ENCODE data around the gene KRT1. TPM values are rescaled to one million over a fixed set of nuclear protein-coding genes. Genes with fewer than 3 reads are reported as not detected.

KRT1 gene
- polyA plus RNA-seq, 1 of the 3 experiments (the other 2 are of a cell fraction) = not detected

DNA sequence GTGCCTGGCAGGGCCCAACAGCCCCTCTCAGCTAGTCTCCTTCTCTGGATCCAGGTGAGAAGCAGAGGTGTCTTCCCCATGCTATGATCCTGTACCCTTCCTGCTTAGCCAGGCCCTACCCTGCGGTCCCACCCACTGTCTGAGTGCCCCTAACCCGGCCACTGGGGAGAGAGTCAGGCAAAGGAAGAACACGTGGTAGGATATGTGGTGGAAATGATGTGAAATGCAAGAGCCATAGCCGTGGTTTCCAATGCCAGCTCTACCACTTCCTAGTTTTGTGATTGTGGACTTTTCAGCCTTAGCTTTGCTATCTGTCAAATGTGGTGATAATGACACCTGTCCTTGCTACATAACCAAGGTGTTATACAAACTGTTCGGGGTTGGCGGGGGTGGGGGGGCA lies 44.0 kb downstream of the KRT1 start:
- CTCF ChIA-PET = no interaction called here
- Histone ChIP-seq H3K36me3 (replicated peaks in 1 of 2; ENCODE audit: control insufficient read depth in 1 of 2, insufficient read depth in 2 of 2, low read length in 1 of 2) (no peaks in the 10 kb centered on the region), H3K9me3 (no peaks in the 10 kb centered on the region), H3K27me3 (ENCODE audit: insufficient read depth) (peaks cover 26% of the 10 kb centered on the region), H3K9me2 (no peaks in the 10 kb centered on the region), H3K79me2 (ENCODE audit: insufficient read depth) (no peaks in the 10 kb centered on the region), H3K9ac (no peak overlapping the region), H3F3A (replicated peaks; ENCODE audit: insufficient read depth) (no peaks in the 10 kb centered on the region), H3K4me3 (ENCODE audit: low read depth in 2 of 2, low read length in 1 of 2) (no peak overlapping the region), H3K4me1 (ENCODE audit: control insufficient read depth in 1 of 2, insufficient read depth in 2 of 2, low read depth in 1 of 2, low read length in 1 of 2) (no peaks in the 10 kb centered on the region), H3K27ac (ENCODE audit: low read depth in 2 of 2, low read length in 1 of 2) (no peak overlapping the region), H3K4me2 (no peak overlapping the region), H4K20me1 (ENCODE audit: insufficient read depth) (no peaks in the 10 kb centered on the region), H2AFZ (ENCODE audit: low read depth) (no peak overlapping the region)
- DNase-seq = no peak
- POLR2A ChIA-PET = no interaction called here
- TF ChIP-seq NRF1 (IDR thresholded peaks at IDR 0.05; ENCODE audit: low read depth, low read length) = no peak
- no peak for TF ChIP-seq GATA2 (CRISPR knock-in tag; IDR thresholded peaks at IDR 0.05)
- TF ChIP-seq NFIC (IDR thresholded peaks at IDR 0.05; ENCODE audit: borderline replicate concordance) = no peak
- TF ChIP-seq CHD2 (IDR thresholded peaks at IDR 0.05; ENCODE audit: low read length, partially characterized antibody) = no peak
- no peak for TF ChIP-seq RCOR1 (IDR thresholded peaks at IDR 0.05; ENCODE audit: low read length)
- no peak for TF ChIP-seq EP300 (IDR thresholded peaks at IDR 0.05; ENCODE audit: borderline replicate concordance in 1 of 2, low read depth in 1 of 2, low read length in 1 of 2)
- no peak for TF ChIP-seq POLR2AphosphoS5 (IDR thresholded peaks at IDR 0.05; ENCODE audit: low read depth, low read length)
- TF ChIP-seq TAF1 (IDR thresholded peaks at IDR 0.05; ENCODE audit: borderline replicate concordance, low read depth, low read length) = no peak
- TF ChIP-seq TCF12 (IDR thresholded peaks at IDR 0.05) = no peak
- TF ChIP-seq, protein P1, sequence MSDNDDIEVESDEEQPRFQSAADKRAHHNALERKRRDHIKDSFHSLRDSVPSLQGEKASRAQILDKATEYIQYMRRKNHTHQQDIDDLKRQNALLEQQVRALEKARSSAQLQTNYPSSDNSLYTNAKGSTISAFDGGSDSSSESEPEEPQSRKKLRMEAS (IDR thresholded peaks at IDR 0.05; ENCODE audit: low read depth) = no peak
- no peak for TF ChIP-seq FOXJ3 (CRISPR knock-in tag; IDR thresholded peaks at IDR 0.05)
- 38% methylated on average over 6 of the region's 6 CpGs for WGBS (ENCODE audit: low lambda C conversion rate)

DNA sequence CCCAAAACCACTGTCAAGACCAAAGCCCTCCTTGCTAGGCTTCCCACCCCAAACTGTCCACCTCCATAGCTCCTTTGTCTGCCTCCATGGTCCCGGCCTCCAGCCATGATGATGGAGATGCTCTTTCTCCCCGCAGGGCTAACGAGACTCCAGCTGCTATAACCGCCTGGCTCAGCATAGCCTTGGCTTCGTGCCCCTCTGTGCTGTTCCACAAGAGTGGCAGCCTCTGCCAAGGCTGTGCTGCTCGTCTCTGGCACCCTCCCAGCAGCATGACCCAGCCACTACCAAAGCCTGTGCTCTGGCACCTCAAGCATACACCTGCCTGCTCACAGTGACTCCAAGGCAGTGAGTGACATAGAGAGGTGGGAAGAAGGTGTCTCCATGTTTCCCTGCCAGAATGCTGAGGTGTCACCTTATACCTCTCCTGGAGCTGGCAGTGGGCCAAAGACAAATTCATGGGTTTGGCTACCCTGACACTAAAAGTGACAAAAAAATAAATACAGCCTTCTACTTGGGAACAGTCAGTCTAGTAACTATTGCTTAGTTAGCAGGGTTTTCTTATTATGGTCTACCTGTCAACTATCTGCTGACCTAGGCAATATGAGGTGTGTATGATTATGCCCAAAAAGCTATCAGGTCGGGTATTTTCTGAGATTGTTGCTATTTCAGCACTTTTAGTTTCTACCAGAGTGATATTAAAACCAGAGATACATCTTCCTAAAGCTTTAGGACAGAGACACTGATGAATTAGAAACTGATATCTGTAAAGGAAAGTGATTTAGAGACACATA lies 45.7 kb downstream of the KRT1 start:
- Histone ChIP-seq H3K4me1 (ENCODE audit: control insufficient read depth in 1 of 2, insufficient read depth in 2 of 2, low read depth in 1 of 2, low read length in 1 of 2) (no peaks in the 10 kb centered on the region), H3K79me2 (ENCODE audit: insufficient read depth) (no peaks in the 10 kb centered on the region), H4K20me1 (ENCODE audit: insufficient read depth) (no peaks in the 10 kb centered on the region), H3K4me3 (ENCODE audit: low read depth in 2 of 2, low read length in 1 of 2) (no peak overlapping the region), H3K4me2 (no peak overlapping the region), H3K9me2 (no peaks in the 10 kb centered on the region), H3K9ac (no peak overlapping the region), H3K27ac (ENCODE audit: low read depth in 2 of 2, low read length in 1 of 2) (no peak overlapping the region), H3K27me3 (ENCODE audit: insufficient read depth) (peaks cover 26% of the 10 kb centered on the region), H3K9me3 (no peaks in the 10 kb centered on the region), H3K36me3 (replicated peaks in 1 of 2; ENCODE audit: control insufficient read depth in 1 of 2, insufficient read depth in 2 of 2, low read length in 1 of 2) (no peaks in the 10 kb centered on the region), H3F3A (replicated peaks; ENCODE audit: insufficient read depth) (no peaks in the 10 kb centered on the region), H2AFZ (ENCODE audit: low read depth) (no peak overlapping the region)
- DNase-seq = no peak
- TF ChIP-seq GABPA (IDR thresholded peaks at IDR 0.05; ENCODE audit: low read depth) = no peak
- TF ChIP-seq, protein P2, sequence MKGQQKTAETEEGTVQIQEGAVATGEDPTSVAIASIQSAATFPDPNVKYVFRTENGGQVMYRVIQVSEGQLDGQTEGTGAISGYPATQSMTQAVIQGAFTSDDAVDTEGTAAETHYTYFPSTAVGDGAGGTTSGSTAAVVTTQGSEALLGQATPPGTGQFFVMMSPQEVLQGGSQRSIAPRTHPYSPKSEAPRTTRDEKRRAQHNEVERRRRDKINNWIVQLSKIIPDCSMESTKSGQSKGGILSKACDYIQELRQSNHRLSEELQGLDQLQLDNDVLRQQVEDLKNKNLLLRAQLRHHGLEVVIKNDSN (IDR thresholded peaks at IDR 0.05; ENCODE audit: borderline replicate concordance, low read depth) = no peak
- no peak for TF ChIP-seq ELF1 (IDR thresholded peaks at IDR 0.05)
- TF ChIP-seq SIN3A (IDR thresholded peaks at IDR 0.05; ENCODE audit: borderline replicate concordance, low read depth, low read length) = no peak
- TF ChIP-seq FOSL2 (IDR thresholded peaks at IDR 0.05; ENCODE audit: borderline replicate concordance, low read depth) = no peak
- no peak for TF ChIP-seq REST (IDR thresholded peaks at IDR 0.05; ENCODE audit: low read depth, low read length)
- no peak for TF ChIP-seq YY1 (IDR thresholded peaks at IDR 0.05; ENCODE audit: low read depth)
- TF ChIP-seq RAD21 (IDR thresholded peaks at IDR 0.05; ENCODE audit: low read length) = no peak
- TF ChIP-seq RCOR1 (IDR thresholded peaks at IDR 0.05; ENCODE audit: low read length) = no peak
- no peak for TF ChIP-seq EZH2phosphoT487 (IDR thresholded peaks at IDR 0.05; ENCODE audit: borderline replicate concordance, low read depth)
- ChIA-PET POLR2A (no interaction called here), CTCF (interaction anchor here (1.0 kb wide), 1 partner anchor 22 kb away, joined by 3 read pairs; no protein-coding TSS in a partner anchor)
- WGBS (ENCODE audit: low lambda C conversion rate) = 0% methylated on average over 2 of the region's 7 CpGs
